Glutamatergic neuron (in vitro differentiated cells): ENCODE results near the gene ALOX5. TPM values are rescaled to one million over a fixed set of nuclear protein-coding genes. Genes with fewer than 3 reads are reported as not detected.

ENCODE experiments used
- DNase-seq: peaks from one replicate; pipeline ENCODE4 v3.0.0; 2022
- H3K27ac Mint-ChIP-seq: one replicate; pipeline ENCODE4 v1.8.0; 2020; ENCODE audit warnings: mild to moderate bottlenecking, mixed read lengths, inconsistent platforms; ENCODE audit not compliant: unreplicated experiment
- H3K27me3 Mint-ChIP-seq: one replicate; pipeline ENCODE4 v1.8.0; 2020; ENCODE audit warnings: mild to moderate bottlenecking, moderate library complexity, mixed read lengths, inconsistent platforms; ENCODE audit not compliant: unreplicated experiment
- H3K36me3 Mint-ChIP-seq: one replicate; pipeline ENCODE4 v1.8.0; 2020; ENCODE audit warnings: mild to moderate bottlenecking, mixed read lengths, inconsistent platforms; ENCODE audit not compliant: unreplicated experiment
- H3K4me1 Mint-ChIP-seq: one replicate; pipeline ENCODE4 v1.8.0; 2020; ENCODE audit warnings: mild to moderate bottlenecking, low read depth, mixed read lengths, inconsistent platforms; ENCODE audit not compliant: unreplicated experiment
- H3K4me3 Mint-ChIP-seq: one replicate; pipeline ENCODE4 v1.8.0; 2020; ENCODE audit warnings: mild to moderate bottlenecking, mixed read lengths, inconsistent platforms; ENCODE audit not compliant: unreplicated experiment
- H3K9me3 Mint-ChIP-seq: one replicate; pipeline ENCODE4 v1.8.0; 2020; ENCODE audit warnings: mild to moderate bottlenecking, moderate library complexity, mixed read lengths, inconsistent platforms; ENCODE audit not compliant: unreplicated experiment
- CTCF ChIP-seq: fragments of 200-600 bp; sonication (generic); IDR thresholded peaks from one replicate; pipeline ENCODE4 v1.5.0; 2021; ENCODE audit not compliant: partially characterized antibody, unreplicated experiment
- total RNA-seq: library from RNA; stranded (reverse); fragmentation: NEBNext Ultra II Directional; extraction: Animal tissue kit (Norgen Biotek cat#: 25700); gene quantifications from one replicate; pipeline ENCODE4 v1.2.1, GENCODE V29; 2021; ENCODE audit not compliant: unreplicated experiment

Gene ALOX5
- total RNA-seq, 1 donor from 2014 or later, result 8.4 TPM

- no peak for TF ChIP-seq CTCF
- H3K4me3 Mint-ChIP-seq, result no peak overlapping the region
- H3K9me3 Mint-ChIP-seq, result peaks cover 10% of the 10 kb centered on the region
- DNase-seq, result no peak
- peaks cover 10% of the 10 kb centered on the region for H3K27me3 Mint-ChIP-seq
- H3K27ac Mint-ChIP-seq, result no peak overlapping the region
- peaks cover 2% of the 10 kb centered on the region for H3K4me1 Mint-ChIP-seq
- peaks cover 4% of the 10 kb centered on the region for H3K36me3 Mint-ChIP-seq
Observed at GRCh38 chr10:45423976-45424499, 50.0 kb downstream of the ALOX5 start.

- TF ChIP-seq CTCF, result no peak
- peaks cover 6% of the 10 kb centered on the region for H3K27me3 Mint-ChIP-seq
- H3K27ac Mint-ChIP-seq, result no peak overlapping the region
- H3K36me3 Mint-ChIP-seq, result peaks cover 4% of the 10 kb centered on the region
- no peak overlapping the region for H3K4me3 Mint-ChIP-seq
- peaks cover 11% of the 10 kb centered on the region for H3K9me3 Mint-ChIP-seq
- no peak for DNase-seq
- no peaks in the 10 kb centered on the region for H3K4me1 Mint-ChIP-seq
Observed at GRCh38 chr10:45424668-45425404, 50.8 kb downstream of the ALOX5 start.

GRCh38 chr10:45425621-45426563 lies 51.9 kb downstream of the ALOX5 start:
- no peak for TF ChIP-seq CTCF
- Mint-ChIP-seq H3K9me3 (peaks cover 9% of the 10 kb centered on the region), H3K4me3 (no peak overlapping the region), H3K4me1 (no peaks in the 10 kb centered on the region), H3K36me3 (peaks cover 4% of the 10 kb centered on the region), H3K27ac (no peak overlapping the region), H3K27me3 (peaks cover 3% of the 10 kb centered on the region)
- DNase-seq, result no peak

- no peak overlapping the region for H3K4me3 Mint-ChIP-seq
- no peak for TF ChIP-seq CTCF
- H3K9me3 Mint-ChIP-seq, result peaks cover 9% of the 10 kb centered on the region
- H3K4me1 Mint-ChIP-seq, result no peaks in the 10 kb centered on the region
- H3K27ac Mint-ChIP-seq, result no peak overlapping the region
- DNase-seq, result no peak
- H3K36me3 Mint-ChIP-seq, result peaks cover 4% of the 10 kb centered on the region
- peaks cover 3% of the 10 kb centered on the region for H3K27me3 Mint-ChIP-seq
Observed at GRCh38 chr10:45427262-45427969, 53.4 kb downstream of the ALOX5 start.
